NCI-H2029 (cell line): ENCODE data around the gene PRTFDC1.

Source experiments
- DNase-seq: peaks from one replicate; lab custom pipeline; 2025; lab: John Stamatoyannopoulos, UW

PRTFDC1 gene

DNA sequence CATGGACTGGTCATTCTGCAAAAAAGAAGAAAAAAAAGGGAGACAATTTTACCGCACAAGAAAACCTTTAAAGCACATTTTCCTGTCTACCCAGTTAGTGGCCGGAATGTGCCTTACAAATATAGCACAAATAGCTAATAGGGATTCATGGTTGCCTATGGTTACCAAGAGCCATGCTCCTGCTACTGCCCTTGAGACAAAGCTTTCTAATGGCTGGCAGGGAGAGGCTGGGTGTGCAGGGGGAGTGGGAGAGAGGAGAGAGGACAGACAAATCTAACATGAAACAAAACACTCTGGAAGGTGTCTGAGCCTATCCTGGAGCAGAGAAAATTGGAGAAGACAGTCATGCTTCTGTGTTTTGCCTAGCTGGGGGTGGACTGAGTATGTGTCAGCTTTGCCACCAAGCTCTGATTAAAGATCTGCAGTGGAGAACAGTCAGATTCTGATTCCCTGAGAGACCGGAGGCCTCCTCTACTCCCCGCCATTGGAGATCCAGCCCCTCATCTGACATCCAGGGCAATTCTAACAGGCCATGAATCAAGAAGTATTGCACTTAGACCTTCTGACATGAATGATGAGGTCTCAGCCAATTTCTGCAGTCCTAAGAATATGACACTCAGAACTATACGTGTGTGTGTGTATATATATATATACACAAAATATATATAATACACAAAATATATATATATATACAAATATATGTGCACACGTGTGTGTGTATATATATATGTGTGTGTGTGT, 80.2 kb downstream of the PRTFDC1 start:
- DNase-seq, result no peak

DNA sequence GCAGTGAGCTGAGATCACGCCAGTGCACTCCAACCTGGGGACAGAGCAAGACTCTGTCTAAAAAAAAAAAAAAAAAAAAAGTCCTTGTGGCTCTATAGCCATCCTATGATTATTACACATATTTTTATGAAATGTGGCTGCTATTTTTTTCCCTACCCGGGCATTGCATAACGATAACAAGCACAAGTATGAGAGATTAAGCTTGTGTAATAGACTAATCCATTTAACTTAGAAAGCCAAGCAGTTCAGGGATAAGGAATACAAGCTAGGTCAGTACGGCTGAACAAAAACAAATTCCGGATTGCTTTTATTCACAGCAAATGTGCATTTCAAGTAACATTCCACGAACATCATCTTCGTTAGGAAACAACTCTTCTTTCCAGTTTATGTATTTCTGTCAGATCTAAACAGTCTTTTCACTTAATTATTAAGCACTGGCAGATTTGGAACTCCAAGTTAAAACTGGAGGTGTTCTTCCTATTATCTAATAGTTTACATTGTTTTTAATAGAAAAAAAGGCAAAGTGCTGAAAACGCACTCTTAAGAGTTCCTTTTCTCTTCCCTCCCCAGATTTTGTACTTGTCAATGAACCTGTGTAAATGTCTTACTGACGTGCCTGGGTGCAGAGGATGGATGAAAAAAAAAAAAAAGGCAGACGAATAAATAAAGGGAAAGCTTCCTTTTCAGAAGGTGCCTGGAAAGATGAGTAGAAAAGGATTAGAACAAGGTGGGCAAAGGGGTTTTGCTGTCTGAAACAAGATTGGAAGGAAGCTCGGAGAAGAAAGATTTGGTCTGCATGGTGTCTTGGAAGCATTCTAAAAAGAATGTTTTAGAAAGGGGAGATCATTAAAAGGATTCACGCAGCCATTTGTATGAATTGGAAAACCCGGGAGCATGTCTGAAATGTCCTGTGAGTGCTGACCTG, 81.1 kb downstream of the PRTFDC1 start:
- no peak for DNase-seq

DNA sequence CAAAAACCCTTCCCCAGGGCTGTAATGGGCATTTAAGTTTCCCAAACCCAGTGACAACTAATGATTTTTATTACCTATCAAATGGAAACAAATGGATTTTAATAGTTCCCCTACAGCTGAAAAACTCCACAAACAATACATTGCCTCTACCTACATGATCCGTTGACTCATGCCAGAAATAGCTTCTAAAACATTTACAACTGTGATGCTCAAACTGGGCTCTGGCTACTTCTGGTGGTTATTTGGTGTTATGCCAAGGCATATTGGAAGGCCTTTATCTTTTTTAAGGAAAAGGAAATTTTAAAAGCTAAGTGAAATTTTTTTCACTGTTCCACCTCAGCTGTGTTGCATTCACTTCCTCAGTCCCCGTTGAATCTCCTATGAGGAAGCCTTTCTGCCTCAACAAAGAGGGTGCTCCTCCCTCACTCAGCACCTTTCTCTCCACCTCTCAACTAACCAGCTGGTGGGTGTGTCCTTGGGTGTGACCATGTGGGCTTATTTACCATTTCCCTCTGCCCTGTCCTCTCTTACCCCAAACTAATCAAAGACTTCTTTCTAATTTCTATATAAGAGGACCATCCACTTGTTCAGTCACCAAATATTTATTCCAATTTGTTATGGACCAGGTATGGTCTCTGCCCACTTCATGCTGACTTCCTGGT, 82.9 kb downstream of the PRTFDC1 start:
- peak; percentile 19 for DNase-seq

DNA sequence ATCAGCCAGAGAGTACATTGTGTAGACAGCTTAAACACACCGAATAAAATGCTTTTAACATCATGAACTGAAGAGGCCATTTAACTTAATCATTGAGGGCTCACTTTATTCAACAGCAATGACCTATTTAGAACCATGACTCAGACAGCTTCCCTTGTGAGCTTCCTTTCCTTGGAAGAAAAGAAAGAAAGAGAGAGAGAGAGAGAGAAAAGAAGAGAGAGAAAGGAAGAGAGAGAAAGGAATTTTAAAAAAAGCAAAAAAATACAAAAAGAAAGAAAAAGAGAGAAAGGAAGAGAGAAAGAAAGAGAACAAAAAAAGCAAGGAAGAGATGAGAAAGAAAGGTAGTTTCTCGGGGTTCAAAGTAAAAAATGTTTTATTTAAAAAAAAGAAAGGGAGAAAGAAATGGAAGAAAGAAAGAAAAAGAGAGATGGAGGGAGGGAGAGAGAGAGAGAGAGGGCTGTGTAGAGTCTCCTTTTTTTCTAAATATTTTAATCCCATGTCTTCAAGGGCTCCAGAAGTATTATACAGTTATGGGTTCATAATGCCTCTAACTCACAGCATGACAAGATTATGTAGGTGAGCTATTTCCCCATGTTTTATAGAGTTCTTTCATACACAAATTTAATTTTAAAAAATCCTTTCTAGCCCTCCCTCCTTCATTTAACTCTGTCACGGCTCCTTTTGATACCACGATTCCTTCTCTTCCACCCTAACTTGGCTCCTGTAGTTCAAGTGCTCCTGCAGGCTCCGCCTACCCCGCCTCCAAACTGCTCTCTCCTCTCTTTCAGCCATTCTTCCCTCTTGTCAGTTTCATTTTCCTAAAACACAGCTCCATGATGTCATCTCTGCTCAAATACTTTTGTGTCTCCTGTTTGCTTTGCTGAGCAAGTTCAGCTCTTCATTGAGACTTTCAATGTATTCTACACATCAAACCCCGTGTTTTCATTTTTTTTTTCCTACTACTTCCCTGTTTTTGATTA, 85.5 kb downstream of the PRTFDC1 start:
- peak; percentile 55 for DNase-seq

DNA sequence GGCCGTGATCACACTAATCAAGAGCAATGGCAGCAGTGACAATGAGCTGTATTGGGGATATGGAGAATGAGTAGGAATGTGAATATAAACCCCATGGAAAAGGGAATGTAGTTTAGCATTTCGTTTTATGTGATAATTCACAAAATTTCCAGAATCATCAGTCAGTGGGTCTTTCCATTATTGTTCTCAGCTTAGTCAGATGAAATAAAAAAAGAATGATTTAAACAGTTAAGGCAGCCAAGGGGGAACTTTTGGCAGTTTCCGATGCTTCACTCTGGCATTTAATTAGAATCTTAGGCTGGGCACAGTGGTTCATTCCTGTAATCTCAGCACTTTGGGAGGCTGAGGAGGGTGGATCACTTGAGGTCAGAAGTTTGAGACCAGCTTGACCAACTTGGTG, 86.6 kb downstream of the PRTFDC1 start:
- DNase-seq, result no peak

DNA sequence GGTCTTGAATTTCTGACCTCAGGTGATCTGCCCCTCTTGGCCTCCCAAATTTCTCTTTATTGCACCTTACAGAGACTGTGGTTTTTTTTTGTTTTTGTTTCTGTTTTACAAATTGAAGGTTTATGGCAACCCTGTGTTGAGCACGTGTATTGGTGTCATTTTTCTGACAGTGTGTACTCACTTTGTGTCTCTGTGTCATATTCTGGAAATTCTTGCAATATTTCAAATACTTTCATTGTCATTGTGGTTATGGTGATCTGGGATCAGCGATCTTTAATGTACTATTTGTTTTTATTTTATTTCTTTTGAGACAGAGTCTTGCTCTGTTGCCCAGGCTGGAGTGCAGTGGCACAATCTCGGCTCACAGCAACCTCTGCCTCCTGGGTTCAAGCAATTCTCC, 89.8 kb downstream of the PRTFDC1 start:
- no peak for DNase-seq

DNA sequence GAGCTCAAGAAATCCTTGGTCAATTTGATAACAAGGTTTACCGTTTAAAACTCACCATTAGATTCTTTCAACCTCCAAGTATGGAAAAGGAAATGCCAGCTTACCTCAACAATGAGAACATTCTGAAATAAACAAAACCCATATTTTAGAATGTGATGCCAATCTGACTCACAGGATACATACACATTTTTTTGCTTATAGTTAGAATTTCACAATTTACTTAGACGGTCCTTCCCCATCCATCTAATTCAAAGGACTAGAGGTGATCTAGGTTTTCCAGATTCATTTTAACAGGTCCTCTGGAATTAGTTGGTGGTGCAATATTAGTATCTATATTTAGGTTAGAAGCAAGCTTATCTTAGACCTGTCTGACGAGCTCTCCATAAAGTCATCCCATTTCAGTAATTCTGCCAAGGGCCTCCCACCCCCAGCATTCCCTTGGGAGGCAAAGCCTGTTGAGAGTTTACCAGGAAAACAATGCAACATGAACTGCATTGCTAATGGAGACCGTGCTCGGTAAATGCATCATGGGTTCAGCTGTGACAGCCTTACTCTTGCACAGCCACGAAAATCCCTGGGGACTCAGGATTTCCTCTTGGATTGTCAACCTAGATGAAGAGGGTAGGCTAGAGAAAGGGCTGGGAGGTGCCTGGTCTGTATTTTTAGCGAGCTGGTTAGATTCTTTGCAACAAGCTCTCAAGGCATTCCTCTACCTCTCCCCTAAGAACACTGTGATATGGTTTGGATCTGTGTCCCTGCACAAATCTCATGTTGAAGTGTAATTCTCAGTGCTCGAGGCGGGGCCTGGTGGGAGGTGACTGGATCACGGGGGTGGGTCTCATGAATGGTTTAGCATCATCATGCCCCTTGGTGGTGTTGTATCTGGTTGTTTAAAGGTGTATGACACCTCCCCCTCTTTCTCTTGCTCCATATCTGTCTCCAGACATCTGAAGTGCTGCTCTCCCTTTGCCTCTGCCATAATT, 93.8 kb downstream of the PRTFDC1 start:
- DNase-seq, result no peak

DNA sequence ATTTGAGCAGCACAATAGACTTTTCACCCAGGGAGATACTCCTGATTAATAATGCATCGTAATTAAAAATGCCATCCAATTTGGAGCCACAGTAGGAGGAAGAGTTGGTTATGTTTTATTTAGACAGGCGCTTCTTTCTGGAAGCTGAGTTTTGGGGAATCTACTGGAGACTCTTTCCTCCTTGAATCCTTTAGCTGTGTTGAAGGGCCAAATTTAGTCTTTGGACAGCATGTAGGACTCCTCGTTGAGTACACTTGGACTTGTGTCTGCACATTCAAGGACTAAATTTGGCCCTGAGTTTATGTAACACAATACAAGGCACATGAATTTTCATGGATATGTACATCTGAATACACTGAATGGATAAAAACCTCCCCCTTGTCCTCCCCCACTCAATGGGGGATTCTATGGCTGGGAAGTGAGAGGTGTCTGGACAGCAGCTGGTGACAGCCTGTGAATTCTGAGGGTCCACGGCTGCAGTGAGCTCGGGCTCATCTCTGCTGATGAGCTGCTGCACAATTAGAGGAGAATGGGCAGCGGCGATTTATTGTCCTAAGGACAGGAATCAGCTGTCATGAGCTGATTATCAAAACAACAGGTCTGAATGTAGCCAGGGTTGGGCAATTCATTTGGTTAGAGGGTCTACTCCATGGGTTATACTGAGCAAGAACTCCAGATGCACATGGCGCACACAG, 95.2 kb downstream of the PRTFDC1 start:
- no peak for DNase-seq

DNA sequence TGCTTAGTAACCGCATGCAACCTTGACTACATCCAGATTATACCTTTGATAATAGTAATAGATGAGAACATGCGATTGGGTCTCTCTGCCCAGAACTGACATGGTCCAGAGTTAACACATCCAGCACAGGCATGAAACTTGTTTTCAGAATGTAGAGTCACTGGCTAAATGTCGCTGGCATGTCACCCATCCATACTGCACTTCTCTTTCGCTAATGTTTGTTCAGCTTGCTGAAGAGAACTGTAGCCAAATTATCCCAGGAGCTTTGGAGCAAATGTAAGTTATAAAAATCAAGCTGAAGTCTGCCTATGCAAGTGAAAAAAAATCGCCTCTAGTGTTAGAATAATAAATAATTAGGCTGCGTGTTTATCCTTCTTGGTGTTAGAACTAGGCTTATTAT, 98.2 kb downstream of the PRTFDC1 start:
- no peak for DNase-seq

DNA sequence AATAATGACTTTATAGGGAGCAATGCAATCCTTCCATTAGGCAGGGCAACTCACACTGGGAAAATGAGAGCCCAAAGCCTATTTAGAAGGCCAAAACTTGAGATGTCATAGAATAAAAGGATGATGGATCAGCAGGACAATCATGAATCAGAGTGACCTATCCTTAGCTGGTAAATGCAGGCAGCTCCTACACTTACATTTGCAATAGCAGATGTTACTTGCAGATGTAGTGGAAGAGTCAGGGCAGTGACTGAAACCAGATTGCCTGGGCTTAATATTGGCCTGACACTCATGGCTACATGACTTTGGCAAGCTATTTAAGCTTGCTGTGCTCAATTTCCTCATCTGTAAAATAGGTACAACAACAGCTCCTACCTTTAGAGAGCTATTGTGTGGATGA, 98.7 kb downstream of the PRTFDC1 start:
- no peak for DNase-seq

DNA sequence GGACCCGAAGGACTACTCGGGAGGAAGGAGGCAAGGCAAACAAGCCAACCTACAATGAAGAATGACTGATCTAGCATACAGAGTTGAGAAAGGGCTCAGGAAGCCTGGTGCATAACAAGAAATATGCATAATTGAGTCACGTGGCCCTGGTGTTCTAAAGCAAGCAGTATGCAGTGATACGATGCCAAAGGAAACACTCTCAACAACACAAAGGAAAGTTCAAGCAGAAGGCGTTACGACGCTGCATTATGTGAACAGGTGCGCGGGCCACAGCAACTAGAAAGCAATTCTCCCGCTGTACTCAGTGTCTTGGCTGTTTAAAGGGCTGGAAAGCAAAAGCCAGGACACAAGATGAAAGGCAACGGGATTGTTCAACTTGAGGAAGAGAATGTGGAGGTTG, 100.8 kb downstream of the PRTFDC1 start:
- peak; percentile 84 for DNase-seq

DNA sequence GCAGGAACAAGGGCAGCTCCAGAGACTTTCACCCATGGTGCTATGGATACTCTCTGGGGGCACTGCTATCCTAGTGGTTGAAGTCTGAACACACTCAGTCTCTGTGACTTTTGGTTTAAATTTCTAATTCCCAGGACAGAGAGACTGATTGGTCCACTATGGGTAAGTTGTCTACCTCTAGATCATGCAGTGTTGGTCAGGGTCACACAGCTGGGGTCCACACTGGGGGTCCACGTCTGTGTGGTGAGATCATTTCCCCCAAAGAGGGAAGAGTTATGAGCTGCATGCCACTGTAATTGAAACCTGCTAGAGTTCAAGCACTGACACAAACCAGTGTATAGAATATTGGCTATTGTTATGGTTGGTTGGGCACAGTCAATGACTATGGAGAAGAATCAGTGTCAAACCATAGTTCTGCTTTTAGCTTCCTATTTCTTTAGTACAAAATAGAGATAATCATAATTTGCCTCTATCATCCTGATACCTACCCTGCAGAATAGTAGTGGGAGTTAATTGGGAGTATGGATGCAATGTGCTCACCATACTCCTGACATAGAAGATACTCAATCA, 101.6 kb downstream of the PRTFDC1 start:
- DNase-seq, result no peak

DNA sequence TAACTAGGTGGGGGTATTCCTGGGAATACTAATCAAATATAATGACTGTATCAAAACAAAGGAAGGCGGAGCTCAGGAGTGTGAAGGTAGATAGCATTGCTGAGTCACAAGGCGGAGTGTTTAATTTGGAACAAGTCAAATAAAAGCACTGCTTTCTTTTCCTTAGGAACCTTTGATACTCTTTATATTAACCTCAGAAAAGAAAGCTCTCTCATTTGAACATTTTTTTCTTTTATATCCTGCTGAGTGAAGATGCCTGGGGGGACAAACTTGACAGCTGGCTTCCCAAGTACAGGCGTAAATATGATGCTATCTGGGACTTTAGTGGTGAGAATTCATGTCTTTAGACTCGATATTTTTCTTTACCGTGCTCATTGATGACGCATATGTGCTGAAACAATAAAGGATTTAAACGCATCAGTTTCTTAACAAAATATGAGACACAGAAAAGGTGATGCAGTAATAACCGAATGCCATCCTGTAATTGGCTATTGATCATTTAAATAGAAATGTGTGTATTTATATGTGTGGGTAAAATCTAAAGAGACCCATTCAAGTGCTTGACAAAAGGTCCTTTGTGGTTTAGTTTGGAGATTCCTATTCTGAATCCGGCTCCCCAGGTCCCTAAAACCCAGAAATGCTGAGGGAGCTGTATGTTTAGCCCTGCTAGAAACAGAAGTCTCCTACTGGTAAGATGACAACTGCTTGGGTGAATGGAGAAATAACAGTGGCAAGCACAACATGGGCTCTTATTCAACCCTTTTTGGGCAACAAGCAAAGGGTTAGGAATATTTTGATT, 102.7 kb downstream of the PRTFDC1 start:
- DNase-seq, result no peak

DNA sequence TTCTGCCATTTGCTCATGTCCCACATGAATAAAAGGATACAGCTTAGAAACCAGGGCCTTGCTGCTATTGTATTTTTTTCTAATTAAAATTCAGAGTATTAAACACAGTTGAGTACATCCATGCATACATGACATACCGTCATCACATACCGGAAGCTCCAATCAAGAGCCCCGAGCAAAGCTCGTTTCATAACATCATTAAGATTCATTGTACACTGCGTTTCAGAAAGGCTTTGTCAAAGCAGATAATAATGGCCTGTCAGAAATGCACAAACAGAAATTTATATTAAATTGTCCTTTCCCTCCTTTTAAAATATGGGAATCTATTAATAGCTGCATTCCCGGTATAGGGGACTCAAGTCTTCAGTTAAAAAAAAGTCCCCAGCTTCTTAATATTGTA, 103.4 kb downstream of the PRTFDC1 start:
- no peak for DNase-seq

DNA sequence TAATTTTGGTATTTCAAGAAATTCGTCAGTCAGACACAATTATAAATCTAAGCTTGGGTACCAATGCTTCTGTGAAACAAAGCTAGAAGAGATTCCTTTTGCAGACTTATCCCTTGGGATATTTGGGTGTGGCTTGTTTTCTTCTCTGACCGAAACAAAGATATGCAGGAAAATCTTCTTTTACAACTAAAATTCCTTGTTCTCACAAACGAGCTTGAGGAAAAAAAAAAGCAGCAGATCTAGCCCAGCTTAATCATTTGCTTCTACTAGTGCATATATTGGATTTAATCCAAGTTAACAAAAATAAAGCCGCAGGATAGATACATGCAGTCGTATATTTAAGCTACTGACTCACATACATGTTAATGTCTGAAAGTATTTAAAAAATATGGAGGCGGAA, 104.2 kb downstream of the PRTFDC1 start:
- DNase-seq, result no peak

DNA sequence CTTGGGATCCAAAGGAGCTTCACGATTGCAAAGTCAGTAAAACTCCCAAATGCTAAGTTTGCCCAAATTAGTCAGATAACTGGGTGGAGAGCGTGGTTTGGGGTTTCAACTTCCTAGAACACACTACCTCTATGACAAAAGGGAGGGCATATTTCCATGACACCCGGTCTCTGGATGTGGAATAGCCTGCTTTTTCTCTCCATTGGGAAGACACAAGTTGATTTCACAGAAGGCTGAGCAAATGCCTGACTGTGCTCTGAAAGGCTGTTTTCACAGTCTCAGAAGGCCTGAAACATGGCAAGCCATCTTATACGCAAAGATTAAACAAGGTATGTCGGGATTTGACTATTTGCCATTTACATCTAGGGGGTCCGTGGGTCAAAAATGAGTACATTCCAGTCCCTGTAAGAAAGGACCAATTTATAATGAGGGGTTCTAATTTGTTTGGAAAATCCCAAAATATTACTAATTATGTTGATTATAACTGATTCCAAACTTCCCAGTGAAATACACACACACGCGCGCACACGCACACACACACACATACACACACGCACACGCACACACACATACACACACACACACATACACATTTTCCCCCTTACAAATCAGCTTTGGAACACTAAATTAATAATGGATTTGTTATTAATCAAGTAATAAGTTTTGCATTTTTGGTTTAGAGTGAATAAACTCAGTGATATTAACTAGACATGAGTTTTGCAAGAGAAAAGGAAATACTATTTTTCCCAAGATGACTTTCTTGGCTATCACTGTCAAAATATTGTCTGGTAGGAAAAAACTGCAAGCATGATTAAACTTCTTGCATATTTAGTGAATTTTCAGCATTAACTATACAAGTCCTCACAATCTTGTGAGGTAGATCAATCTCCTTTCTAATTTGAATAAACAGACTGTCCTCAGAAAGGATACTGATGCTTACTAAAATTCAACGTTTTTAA, 105.0 kb downstream of the PRTFDC1 start:
- no peak for DNase-seq

DNA sequence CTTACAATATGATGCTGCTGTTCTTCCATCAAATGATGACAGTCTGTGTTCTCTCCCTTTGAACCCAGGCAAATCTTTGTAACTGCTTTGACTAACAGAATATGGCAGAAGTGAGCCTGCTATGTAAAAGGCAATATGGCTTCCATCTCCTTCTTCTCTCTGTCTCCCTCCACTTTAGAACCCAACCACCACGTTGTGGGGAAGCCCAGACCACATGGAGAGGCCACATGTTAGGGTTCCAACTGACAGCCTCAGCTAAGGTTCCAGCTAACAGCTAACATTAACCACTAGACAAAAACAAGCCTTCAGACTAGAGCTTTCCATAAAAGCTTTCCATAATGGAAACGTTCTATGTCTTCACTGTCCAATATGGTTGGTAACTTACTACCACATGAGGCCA, 107.7 kb downstream of the PRTFDC1 start:
- no peak for DNase-seq
